Measurements from ENCODE around the gene MNAT1. TPM values are rescaled to one million over a fixed set of nuclear protein-coding genes. Genes with fewer than 3 reads are reported as not detected.

Gene MNAT1
- total RNA-seq, 2 donors from 2014 or later = 20.2 to 29.7 TPM

DNA sequence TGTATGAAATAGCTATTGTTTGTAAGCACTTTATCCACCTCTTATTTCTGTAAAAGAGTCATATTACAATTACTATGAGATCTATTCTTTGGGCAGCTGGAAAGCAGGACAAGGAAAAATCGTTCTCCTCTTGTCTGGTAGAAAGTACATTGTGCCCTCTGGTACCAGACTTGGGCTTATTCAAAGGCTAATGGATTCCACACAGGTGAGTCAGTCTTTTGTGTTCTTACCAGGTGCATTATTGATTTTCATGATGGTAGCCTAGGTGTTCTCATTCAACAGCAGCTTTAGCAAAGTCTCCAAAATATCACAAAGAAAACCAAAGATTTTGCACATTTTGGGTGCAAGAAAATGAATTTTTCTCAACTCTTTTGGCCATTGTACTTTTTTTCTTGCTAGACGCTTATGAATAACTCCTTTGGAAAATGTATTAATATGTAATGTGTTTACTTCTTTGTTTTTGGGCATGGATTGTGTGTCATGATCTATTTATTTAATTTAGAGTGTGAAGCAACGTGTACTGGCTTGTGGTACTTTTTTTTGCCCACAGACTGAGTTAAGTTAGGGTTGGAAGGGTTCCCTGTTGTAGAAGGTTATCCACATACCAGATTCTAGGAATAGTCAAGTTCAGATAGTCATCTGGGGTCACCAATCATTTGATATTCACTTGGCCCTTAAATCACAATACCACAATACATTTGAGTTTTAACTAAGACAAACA is 26.2 kb downstream of the MNAT1 start:
- no peak overlapping the region for H3K27ac ChIP-seq
- H3K4me3 ChIP-seq = no peak overlapping the region
- H3K36me3 ChIP-seq = no peaks in the 10 kb centered on the region
- H3K9me3 ChIP-seq = no peaks in the 10 kb centered on the region
- TF ChIP-seq, protein P1, sequence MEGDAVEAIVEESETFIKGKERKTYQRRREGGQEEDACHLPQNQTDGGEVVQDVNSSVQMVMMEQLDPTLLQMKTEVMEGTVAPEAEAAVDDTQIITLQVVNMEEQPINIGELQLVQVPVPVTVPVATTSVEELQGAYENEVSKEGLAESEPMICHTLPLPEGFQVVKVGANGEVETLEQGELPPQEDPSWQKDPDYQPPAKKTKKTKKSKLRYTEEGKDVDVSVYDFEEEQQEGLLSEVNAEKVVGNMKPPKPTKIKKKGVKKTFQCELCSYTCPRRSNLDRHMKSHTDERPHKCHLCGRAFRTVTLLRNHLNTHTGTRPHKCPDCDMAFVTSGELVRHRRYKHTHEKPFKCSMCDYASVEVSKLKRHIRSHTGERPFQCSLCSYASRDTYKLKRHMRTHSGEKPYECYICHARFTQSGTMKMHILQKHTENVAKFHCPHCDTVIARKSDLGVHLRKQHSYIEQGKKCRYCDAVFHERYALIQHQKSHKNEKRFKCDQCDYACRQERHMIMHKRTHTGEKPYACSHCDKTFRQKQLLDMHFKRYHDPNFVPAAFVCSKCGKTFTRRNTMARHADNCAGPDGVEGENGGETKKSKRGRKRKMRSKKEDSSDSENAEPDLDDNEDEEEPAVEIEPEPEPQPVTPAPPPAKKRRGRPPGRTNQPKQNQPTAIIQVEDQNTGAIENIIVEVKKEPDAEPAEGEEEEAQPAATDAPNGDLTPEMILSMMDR (IDR thresholded peaks at IDR 0.05) = no peak
- DNase-seq (ENCODE audit: low spot score) = no peak
- no peaks in the 10 kb centered on the region for H3K27me3 ChIP-seq
- H3K4me1 ChIP-seq = peaks cover 0 to 8% of the 10 kb centered on the region in 2 donors

DNA sequence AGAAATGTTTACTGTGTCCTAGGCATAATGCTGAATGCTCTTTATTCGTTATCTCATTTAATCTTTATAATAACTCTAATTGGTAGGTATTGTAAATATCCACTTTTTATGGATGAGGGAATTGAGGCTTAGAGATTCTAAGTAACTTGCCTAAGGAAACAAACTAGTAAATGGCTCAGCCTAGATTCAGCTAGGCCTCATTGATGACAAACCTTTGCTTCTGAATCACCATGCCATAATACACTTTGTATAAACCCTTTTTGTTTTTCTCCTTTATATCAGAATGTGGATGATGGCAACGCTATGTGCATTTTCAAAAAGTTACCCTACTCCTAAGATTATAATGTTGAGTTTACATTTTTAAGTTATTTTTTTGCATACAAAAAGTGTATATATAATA is 34.0 kb downstream of the MNAT1 start:
- no peaks in the 10 kb centered on the region for H3K9me3 ChIP-seq
- no peak overlapping the region for H3K4me3 ChIP-seq
- no peak for DNase-seq (ENCODE audit: low spot score)
- H3K27me3 ChIP-seq = no peaks in the 10 kb centered on the region
- TF ChIP-seq, protein P1 (IDR thresholded peaks at IDR 0.05) = no peak
- H3K4me1 ChIP-seq = no peaks in the 10 kb centered on the region
- no peaks in the 10 kb centered on the region for H3K36me3 ChIP-seq
- no peak overlapping the region for H3K27ac ChIP-seq

DNA sequence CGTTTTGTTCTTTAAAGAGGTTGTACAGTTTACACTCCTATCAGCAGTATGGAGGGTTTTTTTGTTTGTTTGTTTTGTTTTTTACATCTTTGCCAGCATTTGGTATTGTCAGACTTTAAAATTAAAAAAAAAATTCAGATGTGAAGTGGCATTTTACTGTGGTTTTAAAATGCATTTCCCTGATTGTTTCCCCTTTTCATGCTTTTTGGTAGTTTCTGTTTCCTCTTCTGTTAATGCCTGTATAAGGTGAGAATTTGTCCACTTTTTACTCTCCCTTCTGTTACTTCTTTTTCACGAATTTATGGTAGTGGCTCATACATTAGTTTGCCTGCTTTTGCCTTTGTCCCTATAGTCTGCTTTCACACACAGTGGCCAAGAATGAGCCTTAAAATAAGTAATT is 36.6 kb downstream of the MNAT1 start:
- no peaks in the 10 kb centered on the region for H3K9me3 ChIP-seq
- TF ChIP-seq, protein P1 (IDR thresholded peaks at IDR 0.05) = no peak
- no peaks in the 10 kb centered on the region for H3K36me3 ChIP-seq
- H3K4me1 ChIP-seq = no peaks in the 10 kb centered on the region
- H3K27ac ChIP-seq = no peak overlapping the region
- no peak for DNase-seq (ENCODE audit: low spot score)
- no peak overlapping the region for H3K4me3 ChIP-seq
- no peaks in the 10 kb centered on the region for H3K27me3 ChIP-seq

DNA sequence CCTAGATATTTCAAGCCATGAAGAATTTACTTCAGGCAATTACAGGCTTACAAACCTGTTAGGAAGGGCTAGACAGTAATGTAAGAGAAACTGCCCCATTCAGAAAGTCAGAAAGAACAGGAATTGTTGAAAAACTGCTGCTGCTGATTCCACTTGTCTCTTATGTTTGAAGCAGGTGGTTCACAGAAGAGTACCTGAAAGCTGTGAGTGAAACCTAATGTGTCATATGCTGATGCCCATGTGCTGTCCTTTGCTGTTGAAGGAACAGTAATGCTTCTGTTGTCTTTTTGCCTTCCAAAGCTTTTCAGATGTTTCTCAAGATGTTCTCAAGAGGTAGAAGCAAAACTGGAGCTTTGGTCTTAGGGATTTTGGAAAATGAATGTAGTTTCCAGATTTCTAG is 39.0 kb downstream of the MNAT1 start:
- DNase-seq (ENCODE audit: low spot score) = no peak
- Histone ChIP-seq H3K4me1 (peaks cover 0 to 12% of the 10 kb centered on the region in 2 donors), H3K4me3 (no peak overlapping the region), H3K27me3 (no peaks in the 10 kb centered on the region), H3K36me3 (no peaks in the 10 kb centered on the region), H3K9me3 (no peaks in the 10 kb centered on the region), H3K27ac (no peak overlapping the region)
- TF ChIP-seq, protein P1 (IDR thresholded peaks at IDR 0.05) = no peak

DNA sequence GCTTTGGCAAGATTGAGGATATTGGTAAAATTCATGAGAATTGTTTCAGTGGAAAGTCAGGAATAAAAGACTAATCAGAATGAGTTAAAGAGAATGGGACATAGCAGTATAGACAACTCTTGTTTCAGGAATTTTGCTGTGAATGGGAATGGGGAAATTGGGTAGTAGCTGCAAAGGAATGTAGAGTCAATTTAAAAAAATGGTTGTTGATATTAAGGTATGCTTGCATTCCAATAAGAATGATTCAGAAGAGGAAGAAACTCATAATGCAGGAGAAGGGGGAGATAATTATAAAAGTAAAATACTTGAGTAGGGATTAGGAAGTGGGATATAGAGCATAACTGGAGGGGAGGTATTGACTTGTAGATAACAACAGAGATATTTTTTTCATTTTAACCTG is 40.7 kb downstream of the MNAT1 start:
- Histone ChIP-seq H3K9me3 (no peaks in the 10 kb centered on the region), H3K27ac (no peak overlapping the region), H3K4me3 (no peak overlapping the region), H3K27me3 (no peaks in the 10 kb centered on the region), H3K36me3 (no peaks in the 10 kb centered on the region), H3K4me1 (peaks cover 0 to 13% of the 10 kb centered on the region in 2 donors)
- TF ChIP-seq, protein P1 (IDR thresholded peaks at IDR 0.05) = no peak
- no peak for DNase-seq (ENCODE audit: low spot score)

All from right atrium auricular region (tissue), 2 donors.